ENCODE results near the gene IRAK1BP1. TPM values are rescaled to one million over a fixed set of nuclear protein-coding genes. Genes with fewer than 3 reads are reported as not detected.
A peak's percentile ranks its signal among the peaks of the same experiment; 100 is the strongest.

Gene IRAK1BP1, protein sequence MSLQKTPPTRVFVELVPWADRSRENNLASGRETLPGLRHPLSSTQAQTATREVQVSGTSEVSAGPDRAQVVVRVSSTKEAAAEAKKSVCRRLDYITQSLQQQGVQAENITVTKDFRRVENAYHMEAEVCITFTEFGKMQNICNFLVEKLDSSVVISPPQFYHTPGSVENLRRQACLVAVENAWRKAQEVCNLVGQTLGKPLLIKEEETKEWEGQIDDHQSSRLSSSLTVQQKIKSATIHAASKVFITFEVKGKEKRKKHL
- total RNA-seq (2021; ENCODE audit: unreplicated experiment) (2.2 TPM), Bru-seq, nascent RNA (percentile 54 among the genes with signal in this experiment), BruChase-seq, experiment 1, labeled RNA remaining after a 2-hour chase (percentile 48 among the genes with signal in this experiment), BruChase-seq, experiment 2, labeled RNA remaining after a 6-hour chase (percentile 44 among the genes with signal in this experiment)
- polyA plus RNA-seq (2012; ENCODE audit: insufficient read length) = 3.4 TPM
- long read RNA-seq, partial matches to known transcripts = 1 of 6 reads
- long read RNA-seq, other reads (novel, unspliced or antisense) = 5 of 6 reads

DNA sequence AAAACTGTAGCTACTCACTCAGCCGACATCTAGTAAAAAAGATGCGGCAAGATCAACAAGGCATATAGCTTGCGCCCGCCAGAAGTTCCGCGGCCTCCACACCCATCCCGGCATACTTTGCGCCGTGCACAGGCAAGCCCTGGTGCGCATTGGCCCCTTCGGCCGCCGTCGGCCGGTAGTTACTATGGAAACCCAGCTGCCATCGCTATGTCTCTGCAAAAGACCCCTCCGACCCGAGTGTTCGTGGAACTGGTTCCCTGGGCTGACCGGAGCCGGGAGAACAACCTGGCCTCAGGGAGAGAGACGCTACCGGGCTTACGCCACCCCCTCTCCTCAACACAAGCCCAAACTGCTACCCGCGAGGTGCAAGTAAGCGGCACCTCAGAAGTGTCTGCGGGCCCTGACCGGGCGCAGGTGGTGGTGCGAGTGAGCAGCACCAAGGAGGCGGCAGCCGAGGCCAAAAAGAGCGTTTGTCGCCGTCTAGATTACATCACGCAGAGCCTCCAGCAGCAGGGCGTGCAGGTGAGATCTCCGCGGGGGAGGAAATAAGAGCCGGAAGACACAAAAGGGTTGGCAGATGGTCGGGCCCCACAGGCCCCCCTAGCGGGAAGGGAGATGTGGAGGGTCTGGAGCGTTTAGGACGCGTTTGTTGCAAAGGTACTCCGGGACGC, at the start of gene IRAK1BP1:
Gene IRAK1BP1, plus strand, starts transcription at position 182 of the 671 bp plus-strand sequence. Its CDS starts 26 bp downstream, at position 208.
- POLR2A ChIA-PET = interaction anchor here (0.6 kb wide), 1 partner anchor 210 kb away, joined by 4 read pairs; the partner anchor contains the start of gene PHIP
- no peaks in the 10 kb centered on the region for H3K9me3 ChIP-seq (ENCODE audit: control insufficient read depth, insufficient read depth, low read depth, low read length)
- no peaks in the 10 kb centered on the region for H3K27me3 ChIP-seq (ENCODE audit: control insufficient read depth, insufficient read depth, low read length)
- peak; percentile 74 for DNase-seq (ENCODE audit: low read depth, low spot score)
- CTCF ChIA-PET = no interaction called here
- intact Hi-C loops (cut with micrococcal nuclease; ENCODE audit: unreplicated experiment) (no loop called here), in situ Hi-C loops (cut with HindIII; ENCODE audit: low pct_unique_long_range_greater_than_20kb, low sequenced_read_pairs) (no loop called here)
- peaks cover 11% of the 10 kb centered on the region for H3K4me1 ChIP-seq (ENCODE audit: control insufficient read depth, insufficient read depth, low read length)
- peak within 1 kb of the TSS; percentile 97 for H3K27ac ChIP-seq (ENCODE audit: low read length)
- BruUV-seq (replicated peaks) = no TSS peak
- no peaks in the 10 kb centered on the region; the same call in 1 of the 2 replicates for H3K36me3 ChIP-seq (ENCODE audit: control insufficient read depth, insufficient read depth, low read length)
- ATAC-seq = peak; percentile 100
- TF ChIP-seq POLR2AphosphoS5 (IDR thresholded peaks at IDR 0.05; ENCODE audit: low read depth, low read length) (peak; percentile 77), TCF7L2 (IDR thresholded peaks at IDR 0.05; ENCODE audit: low read depth, low read length) (peak; percentile 98), REST (IDR thresholded peaks at IDR 0.05; ENCODE audit: insufficient read depth in 1 of 2, low read depth in 2 of 2, low read length in 1 of 2) (no peak), SIN3A (IDR thresholded peaks at IDR 0.05; ENCODE audit: borderline replicate concordance, insufficient read depth, low read depth, low read length) (0 out of 2 replicates have a peak, but pooled peaks have one; percentile 62)
- TF ChIP-seq, protein P1, sequence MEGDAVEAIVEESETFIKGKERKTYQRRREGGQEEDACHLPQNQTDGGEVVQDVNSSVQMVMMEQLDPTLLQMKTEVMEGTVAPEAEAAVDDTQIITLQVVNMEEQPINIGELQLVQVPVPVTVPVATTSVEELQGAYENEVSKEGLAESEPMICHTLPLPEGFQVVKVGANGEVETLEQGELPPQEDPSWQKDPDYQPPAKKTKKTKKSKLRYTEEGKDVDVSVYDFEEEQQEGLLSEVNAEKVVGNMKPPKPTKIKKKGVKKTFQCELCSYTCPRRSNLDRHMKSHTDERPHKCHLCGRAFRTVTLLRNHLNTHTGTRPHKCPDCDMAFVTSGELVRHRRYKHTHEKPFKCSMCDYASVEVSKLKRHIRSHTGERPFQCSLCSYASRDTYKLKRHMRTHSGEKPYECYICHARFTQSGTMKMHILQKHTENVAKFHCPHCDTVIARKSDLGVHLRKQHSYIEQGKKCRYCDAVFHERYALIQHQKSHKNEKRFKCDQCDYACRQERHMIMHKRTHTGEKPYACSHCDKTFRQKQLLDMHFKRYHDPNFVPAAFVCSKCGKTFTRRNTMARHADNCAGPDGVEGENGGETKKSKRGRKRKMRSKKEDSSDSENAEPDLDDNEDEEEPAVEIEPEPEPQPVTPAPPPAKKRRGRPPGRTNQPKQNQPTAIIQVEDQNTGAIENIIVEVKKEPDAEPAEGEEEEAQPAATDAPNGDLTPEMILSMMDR (IDR thresholded peaks at IDR 0.05) = peak; percentile 35; the same call in 1 of the 2 replicates
- peak within 1 kb of the TSS; percentile 71 to 99 for H3K4me3 ChIP-seq (ENCODE audit: low read depth in 2 of 2, low read length in 2 of 2)

GRCh38 chr6:78824045-78824444, 43.3 kb upstream of the IRAK1BP1 start:
- Histone ChIP-seq H3K27me3 (ENCODE audit: control insufficient read depth, insufficient read depth, low read length) (no peaks in the 10 kb centered on the region), H3K4me3 (ENCODE audit: low read depth in 2 of 2, low read length in 2 of 2) (no peak overlapping the region), H3K36me3 (ENCODE audit: control insufficient read depth, insufficient read depth, low read length) (no peaks in the 10 kb centered on the region), H3K4me1 (ENCODE audit: control insufficient read depth, insufficient read depth, low read length) (no peaks in the 10 kb centered on the region), H3K9me3 (ENCODE audit: control insufficient read depth, insufficient read depth, low read depth, low read length) (no peaks in the 10 kb centered on the region), H3K27ac (ENCODE audit: low read length) (no peak overlapping the region)
- in situ Hi-C loops (cut with HindIII; ENCODE audit: low pct_unique_long_range_greater_than_20kb, low sequenced_read_pairs) (no loop called here), intact Hi-C loops (cut with micrococcal nuclease; ENCODE audit: unreplicated experiment) (no loop called here)
- POLR2A ChIA-PET = no interaction called here
- no TSS peak for BruUV-seq (replicated peaks)
- no peak for ATAC-seq
- no peak for DNase-seq (ENCODE audit: low read depth, low spot score)
- CTCF ChIA-PET = no interaction called here
- TF ChIP-seq TCF7L2 (IDR thresholded peaks at IDR 0.05; ENCODE audit: low read depth, low read length) = no peak
- no peak for TF ChIP-seq SIN3A (IDR thresholded peaks at IDR 0.05; ENCODE audit: borderline replicate concordance, insufficient read depth, low read depth, low read length)
- TF ChIP-seq, protein P1 (IDR thresholded peaks at IDR 0.05) = no peak
- TF ChIP-seq REST (IDR thresholded peaks at IDR 0.05; ENCODE audit: insufficient read depth in 1 of 2, low read depth in 2 of 2, low read length in 1 of 2) = no peak
- no peak for TF ChIP-seq POLR2AphosphoS5 (IDR thresholded peaks at IDR 0.05; ENCODE audit: low read depth, low read length)
